ENCODE data around the gene SBNO1.
"Not testable (repeated sequence)": the region's sequence is repeated elsewhere in the genome, so short reads cannot be mapped to it uniquely, and the experiment has no call there.

Gene SBNO1

DNA sequence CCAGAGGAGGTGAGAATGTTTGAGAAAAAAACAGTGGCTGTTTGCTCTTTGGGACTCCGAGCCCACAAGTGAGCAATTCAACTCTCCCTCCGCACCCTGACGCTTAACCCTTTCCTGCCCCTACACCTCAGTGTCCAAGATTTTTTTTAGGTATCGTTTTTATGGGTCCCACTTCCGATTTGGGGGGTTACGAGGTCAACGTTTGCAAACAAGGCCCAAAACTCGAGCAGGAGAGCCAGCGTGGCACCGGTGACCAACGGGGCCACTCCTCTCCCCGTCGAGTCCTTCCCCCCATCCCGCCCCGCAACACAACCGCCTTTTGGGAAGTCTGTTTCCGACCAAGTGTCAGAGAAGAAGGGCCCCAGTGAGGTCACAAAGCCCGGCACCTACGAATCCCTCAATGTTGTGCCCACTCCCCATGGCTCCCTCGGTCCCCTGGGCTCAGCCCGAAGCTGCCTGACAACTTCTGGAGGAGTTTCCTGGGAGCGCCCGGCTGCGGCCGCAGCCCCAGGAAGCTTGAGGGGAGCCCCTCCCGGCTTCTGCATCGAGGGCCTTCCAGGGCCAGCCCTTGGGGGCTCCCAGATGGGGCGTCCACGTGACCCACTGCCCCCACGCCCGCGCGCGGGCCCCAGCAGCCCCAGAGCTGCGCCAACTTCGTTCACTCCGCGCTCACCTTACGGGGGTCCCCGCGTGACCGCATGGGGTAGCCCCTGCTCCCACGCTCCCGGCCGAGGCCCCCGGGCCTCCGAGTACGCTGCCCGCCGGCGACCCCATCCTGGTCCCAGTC lies 94.2 kb downstream of the SBNO1 start:
- no peak for DNase-seq (ENCODE audit: low read depth in 2 of 2)

- DNase-seq (ENCODE audit: low read depth in 2 of 2): no peak
Observed at GRCh38 chr12:123269896-123270213, 94.8 kb downstream of the SBNO1 start.

GRCh38 chr12:123269395-123269892 lies 95.2 kb downstream of the SBNO1 start:
- no peak for DNase-seq (ENCODE audit: low read depth in 2 of 2)

DNA sequence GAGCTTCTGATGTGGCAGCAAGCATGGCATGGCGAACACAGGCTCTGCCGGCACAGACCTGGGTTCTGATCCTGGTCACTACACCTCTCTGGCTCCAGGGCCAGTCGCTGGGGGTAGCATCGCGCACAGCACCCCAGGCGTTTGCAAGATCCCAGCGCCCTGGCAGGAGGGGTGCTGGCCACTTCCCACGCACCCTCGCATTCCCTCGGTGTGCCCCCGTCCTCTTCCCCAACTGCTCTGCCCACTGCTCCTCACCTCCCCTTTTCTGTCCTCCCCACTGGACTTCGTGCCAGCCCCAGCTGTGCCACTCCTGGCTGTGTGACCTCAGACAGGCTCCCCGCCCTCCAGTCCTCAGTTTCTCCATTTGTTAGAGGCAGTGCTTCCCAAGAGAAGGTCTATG lies 95.8 kb downstream of the SBNO1 start:
- DNase-seq (ENCODE audit: low read depth in 2 of 2): no peak

- DNase-seq (ENCODE audit: low read depth in 2 of 2): no peak
Observed at GRCh38 chr12:123267991-123268843, 96.4 kb downstream of the SBNO1 start.

GRCh38 chr12:123267335-123267920 lies 97.2 kb downstream of the SBNO1 start:
- no peak for DNase-seq (ENCODE audit: low read depth in 2 of 2)

DNA sequence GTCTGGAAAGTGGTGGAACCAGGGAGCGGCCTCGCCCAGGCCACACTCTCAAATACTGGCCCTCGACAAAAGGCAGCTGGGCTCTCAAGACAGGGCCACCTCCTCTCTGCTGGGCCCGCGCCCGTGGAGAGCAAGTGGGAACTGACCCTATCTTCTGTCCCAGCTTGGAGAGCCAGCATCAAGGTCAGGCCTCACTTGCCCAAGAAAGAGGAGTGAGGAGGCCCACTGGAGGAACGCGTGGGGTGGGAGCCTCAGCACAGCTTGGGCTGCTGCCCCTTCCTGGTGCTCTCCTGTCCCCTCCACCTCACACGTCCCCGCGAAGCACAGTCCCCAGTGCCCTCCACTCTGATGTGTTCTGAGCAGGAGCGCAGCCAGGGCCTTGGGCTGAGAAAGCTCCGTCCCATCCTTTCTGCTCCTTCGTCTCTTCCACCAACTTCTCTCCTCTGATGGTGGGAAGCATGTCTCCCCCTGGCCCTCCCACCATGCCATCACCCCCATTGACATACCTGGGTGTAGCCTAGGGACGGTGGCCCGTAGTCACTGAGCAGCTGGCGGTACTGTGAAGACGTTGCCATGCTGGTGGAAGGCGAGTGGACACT lies 97.9 kb downstream of the SBNO1 start:
- no peak for DNase-seq (ENCODE audit: low read depth in 2 of 2)

GRCh38 chr12:123265851-123266678 lies 98.6 kb downstream of the SBNO1 start:
- DNase-seq (ENCODE audit: low read depth in 2 of 2): no peak

DNA sequence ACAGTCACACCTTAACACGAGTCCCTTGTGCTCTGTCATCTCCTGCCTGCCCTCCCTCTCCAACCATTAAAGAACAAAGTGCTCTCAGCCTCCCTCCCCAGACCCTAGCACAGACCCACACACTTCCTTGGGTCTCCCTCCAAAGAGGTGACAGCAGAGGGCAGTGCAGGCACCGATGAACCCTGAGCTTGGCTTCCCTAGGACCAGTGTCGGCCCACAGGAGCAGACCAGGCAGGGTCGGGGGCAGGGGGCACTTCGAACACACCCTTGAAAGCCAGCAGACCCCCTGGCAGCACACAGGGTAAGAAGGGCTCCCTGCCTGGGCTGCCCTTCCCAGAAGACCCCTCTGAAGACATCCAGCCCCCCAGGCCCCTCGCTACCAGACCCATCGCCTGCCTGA lies 100.0 kb downstream of the SBNO1 start:
- no peak for DNase-seq (ENCODE audit: low read depth in 2 of 2)

- no peak for DNase-seq (ENCODE audit: low read depth in 2 of 2)
Observed at GRCh38 chr12:123263196-123263817, 101.3 kb downstream of the SBNO1 start.

DNA sequence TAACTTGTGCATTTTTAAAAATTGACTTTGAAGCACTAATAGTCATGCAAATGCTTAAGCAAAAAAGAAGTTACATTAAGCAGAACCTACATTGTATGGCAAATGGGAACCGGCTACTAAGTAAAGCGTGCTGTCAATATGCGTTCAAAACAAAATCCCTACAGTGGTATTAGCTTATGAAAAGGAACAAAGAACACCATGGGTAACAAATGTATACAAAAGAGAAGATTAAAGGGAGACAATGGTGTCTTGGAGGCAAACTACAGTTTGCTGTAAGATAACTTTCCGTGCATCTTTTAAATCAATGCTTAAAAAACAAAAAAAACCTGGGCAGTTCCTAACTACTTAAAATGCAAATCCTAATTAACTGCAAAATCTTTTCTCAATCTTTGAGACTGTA lies 103.5 kb downstream of the SBNO1 start:
- DNase-seq (ENCODE audit: low read depth in 2 of 2): no peak

DNA sequence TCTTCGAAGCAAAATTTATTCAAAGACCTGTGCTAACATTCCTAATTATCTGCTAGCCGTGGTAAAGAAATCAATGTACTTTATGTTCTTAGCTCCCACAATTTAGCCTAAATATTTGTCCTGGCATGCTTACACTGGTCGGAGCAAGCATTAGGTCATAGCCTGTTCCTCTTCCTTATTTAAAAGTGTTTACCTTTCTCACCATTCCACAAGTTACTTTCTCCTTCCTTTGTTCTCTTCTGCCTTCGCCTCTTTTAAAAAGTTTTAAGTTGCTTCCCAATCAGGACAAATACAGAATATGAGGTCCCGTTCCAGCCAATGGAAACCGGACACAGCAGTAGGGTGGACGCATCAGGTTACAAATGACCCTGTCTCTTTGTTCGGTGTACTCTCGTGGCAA lies 104.6 kb downstream of the SBNO1 start:
- DNase-seq (ENCODE audit: low read depth in 2 of 2): no peak

- no peak for DNase-seq (ENCODE audit: low read depth in 2 of 2)
Observed at GRCh38 chr12:123258593-123258992, 106.1 kb downstream of the SBNO1 start.

- DNase-seq (ENCODE audit: low read depth in 2 of 2): no peak
Observed at GRCh38 chr12:123254853-123255446, 109.7 kb downstream of the SBNO1 start.

- DNase-seq (ENCODE audit: low read depth in 2 of 2): no peak
Observed at GRCh38 chr12:123253641-123254459, 110.8 kb downstream of the SBNO1 start.

DNA sequence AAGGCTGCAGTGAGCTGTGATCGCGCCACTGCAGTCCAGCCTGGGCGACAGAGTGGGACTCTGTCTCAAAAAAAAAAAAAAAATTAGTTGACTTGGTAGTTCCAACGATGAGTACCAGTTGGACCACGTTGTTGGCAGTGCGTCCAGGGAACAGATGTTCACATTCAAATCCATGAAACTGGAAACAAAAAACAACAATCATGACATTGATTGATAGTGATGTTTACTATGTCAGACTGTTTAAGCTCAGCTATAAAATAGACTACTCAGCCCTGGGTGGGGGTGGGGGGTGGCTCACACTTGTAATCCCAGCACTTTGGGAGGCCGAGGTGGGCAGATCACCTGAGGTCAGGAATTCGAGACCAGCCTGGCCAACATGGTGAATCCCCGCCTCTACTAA lies 112.3 kb downstream of the SBNO1 start:
- DNase-seq (ENCODE audit: low read depth in 2 of 2): not testable (repeated sequence)

GRCh38 chr12:123251403-123252076 lies 113.1 kb downstream of the SBNO1 start:
- DNase-seq (ENCODE audit: low read depth in 2 of 2): no peak

- no peak for DNase-seq (ENCODE audit: low read depth in 2 of 2)
Observed at GRCh38 chr12:123250471-123251383, 113.9 kb downstream of the SBNO1 start.

Data from stimulated activated CD8-positive, alpha-beta memory T cell treated with anti-CD3 and anti-CD28 coated beads, Interleukin-7, amount 100 ng/mL, for 1 hour (primary cell).